Activated CD8-positive, alpha-beta memory T cell treated with anti-CD3 and anti-CD28 coated beads for 1 hour (primary cell): ENCODE results near the gene PARP12.

Source experiments
- DNase-seq, 2 donors: peaks; one replicate each; pipeline ENCODE4 v3.0.0-alpha.2; 2020; ENCODE audit warnings: low read depth in 1 of 2; ENCODE audit errors: extremely low read depth in 1 of 2

The PARP12 gene

GRCh38 chr7:140060243-140060630 lies 2.5 kb downstream of the PARP12 start:
- no peak for DNase-seq

- DNase-seq, result peak; percentile 13 to 38
Measured at GRCh38 chr7:140059273-140060242, 3.2 kb downstream of the PARP12 start.

GRCh38 chr7:140058517-140058916 lies 4.2 kb downstream of the PARP12 start:
- DNase-seq, result no peak

DNA sequence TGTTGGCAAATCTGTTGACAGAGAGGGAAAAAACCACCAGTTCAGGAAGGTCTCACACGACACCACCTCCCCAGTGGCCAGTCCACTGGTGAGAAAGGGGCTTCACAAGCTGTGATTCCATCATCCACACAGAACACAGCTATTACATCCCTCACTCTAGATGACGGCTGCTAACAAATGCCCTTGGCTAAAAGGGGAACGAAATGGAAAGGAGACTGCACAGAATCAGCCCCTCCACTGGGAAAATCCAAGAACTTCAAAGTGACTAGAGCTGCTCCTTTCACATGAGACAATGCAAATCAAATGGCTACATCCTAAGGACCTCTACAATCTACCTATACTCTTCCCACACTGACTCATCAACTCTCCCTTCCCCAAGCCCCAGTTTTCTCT lies 5.6 kb downstream of the PARP12 start:
- DNase-seq, result no peak

DNA sequence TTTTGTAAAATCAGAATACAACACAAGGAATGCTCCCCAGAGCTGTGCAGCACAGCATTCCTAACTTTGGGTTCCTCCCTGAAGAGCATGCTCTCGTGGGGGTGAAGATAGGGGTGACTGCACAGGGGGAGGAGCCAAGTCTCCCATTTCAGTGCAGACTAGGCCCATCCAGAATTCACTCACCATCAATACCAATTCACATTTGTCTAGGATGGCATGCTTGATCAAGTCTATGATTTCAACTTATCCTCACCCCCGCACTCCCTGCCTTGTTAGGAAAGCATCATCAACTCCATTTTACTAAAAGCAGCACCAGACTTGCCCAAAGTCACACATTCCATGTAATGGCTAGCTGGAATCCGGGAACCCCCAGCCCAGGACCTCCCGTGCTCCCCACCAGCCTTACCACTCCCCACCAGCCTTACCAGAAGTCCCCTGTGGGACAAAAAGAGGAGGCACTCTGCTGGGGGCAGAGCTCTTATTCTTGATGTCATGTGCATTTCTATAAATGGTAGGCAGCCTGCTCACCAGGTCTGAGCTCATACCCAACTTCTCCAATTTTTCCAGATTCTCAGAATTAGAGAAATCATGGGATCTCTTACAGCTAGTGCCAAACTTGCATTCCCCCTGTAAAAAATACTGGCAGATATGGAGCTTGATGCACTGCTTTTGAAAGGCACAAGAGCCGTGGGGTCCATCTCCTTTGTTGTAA lies 6.2 kb downstream of the PARP12 start:
- DNase-seq, result no peak

DNA sequence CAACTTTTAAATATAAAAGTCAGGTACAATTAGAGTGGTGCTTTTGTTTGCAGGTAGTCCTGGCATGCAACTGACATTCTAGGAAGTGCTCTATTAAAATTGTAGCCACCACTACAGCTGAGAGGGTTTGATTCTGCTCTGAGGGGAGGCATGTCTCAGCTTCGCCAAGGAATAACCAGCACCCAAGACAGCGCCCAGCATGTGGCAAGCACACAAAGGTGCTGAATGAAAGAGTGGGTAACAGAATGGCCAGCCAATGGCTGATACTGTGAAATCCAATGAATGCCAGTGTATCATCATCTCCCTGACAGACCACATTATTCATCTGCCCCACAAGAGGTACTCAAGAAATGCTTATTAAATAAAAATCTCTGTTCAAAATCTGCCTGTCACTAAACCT lies 6.9 kb downstream of the PARP12 start:
- DNase-seq, result no peak

- no peak for DNase-seq
Measured at GRCh38 chr7:140054751-140055150, 8.0 kb downstream of the PARP12 start.

- DNase-seq, result no peak
Measured at GRCh38 chr7:140053812-140054539, 8.8 kb downstream of the PARP12 start.

GRCh38 chr7:140051820-140052219 lies 10.9 kb downstream of the PARP12 start:
- no peak for DNase-seq

- DNase-seq, result no peak
Measured at GRCh38 chr7:140050100-140050499, 12.7 kb downstream of the PARP12 start.

GRCh38 chr7:140049339-140050024 lies 13.3 kb downstream of the PARP12 start:
- DNase-seq, result no peak

DNA sequence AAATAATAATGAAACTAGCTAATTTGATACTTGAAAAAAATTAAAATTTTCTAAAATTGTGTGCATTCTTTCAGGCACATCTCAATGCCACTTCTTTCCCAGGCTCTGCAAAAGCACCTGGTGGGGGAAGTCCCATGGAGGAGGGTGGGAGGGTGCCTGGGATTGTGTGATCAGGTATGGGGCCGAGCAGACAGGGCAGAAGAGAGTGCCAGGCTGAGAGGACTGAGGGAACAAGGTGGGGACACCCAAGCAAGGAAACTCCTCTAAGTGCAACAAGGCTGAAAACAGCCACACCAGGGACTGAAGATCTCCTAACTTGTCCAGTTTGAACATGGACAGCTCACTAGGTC lies 13.8 kb downstream of the PARP12 start:
- DNase-seq, result no peak

DNA sequence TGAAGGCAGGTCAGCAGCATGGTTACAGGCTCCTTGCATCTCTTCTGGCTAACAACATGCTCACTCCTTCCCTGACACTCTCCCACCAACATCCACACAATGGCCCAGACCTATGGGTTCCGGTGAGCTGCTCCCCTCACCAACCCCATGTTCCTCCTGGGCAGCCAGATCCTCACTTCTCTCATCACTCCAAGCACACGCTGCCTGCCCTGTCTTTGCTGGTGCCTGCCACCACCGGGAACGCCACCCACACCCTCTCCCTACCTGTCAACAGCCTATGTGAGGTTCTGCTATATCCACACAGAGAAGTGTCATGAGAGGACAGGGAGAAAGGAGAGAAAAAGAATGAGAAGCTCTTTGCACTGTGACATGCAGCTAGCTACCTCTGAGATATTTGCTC lies 14.6 kb downstream of the PARP12 start:
- no peak for DNase-seq

GRCh38 chr7:140047197-140047596 lies 15.6 kb downstream of the PARP12 start:
- no peak for DNase-seq

DNA sequence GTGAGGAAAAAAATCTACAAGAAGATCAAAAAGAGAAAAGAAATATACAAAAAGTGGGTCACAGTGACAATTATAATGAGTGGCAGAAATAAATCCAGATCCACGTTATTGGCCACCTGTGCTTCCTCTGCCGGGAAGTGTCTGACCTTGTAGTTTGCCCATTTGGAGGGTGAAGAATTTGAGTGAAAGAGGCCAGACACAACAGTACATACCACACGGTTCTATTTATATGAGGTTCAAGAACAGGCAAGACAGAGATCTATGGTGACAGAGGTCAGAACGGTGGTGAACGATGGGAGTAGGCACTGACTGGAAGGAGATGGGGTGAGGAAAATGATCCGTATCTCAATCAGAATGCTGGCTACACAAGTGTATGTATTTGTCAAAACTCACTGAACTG lies 17.1 kb downstream of the PARP12 start:
- DNase-seq, result no peak

DNA sequence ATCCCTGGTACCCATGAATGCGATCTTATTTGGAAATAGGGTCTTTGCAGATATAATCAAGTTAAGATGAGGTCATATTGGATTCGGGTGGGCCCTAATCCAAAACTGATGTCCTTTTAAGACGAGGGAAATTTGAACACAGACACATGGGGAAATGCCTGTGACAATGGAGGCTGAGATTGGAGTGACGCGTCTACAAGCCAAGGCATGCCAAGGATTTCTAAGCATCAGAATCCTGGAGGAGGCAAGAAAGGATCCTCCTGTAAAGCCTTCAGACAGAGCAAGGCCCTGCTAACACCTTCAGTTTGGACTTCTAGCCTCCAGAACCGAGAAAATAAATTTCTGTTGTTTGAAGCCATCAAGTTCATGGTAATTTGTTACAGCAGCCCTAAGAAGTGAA lies 18.5 kb downstream of the PARP12 start:
- no peak for DNase-seq

DNA sequence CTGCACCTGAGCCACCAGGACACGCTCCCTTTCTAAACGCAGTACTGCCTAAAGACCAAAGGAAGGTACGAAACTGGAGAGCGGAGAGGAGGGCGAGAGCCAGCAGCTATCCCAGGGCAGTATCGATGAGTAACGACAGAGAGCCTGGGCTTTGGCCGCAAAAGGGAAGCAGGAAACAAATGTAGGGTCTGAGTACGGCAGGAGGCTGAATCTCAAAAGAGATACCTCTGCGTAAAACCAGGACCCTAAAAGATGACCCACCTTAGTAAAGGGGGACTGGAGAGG lies 20.4 kb downstream of the PARP12 start:
- no peak for DNase-seq

- no peak for DNase-seq
Measured at GRCh38 chr7:140041659-140042385, 20.9 kb downstream of the PARP12 start.

DNA sequence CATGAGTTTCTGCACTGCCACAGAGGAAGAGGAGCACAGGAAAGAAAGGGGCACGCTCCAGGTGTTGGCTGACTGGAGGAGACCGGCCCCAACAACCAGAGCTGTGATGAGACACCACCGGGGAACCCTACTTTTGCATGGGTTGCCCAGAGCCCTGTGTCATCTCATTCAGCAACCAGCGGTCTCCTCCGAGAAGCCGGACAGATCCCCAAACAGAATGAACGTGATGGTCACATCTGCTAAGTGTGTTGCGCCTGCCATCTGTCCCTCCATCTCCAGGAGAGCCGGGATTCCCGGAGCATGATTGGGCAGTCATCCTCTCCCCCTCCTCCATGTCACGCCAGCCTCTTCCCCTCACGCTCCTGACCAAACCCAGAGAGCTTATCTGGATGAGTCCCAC lies 22.9 kb downstream of the PARP12 start:
- DNase-seq, result no peak

DNA sequence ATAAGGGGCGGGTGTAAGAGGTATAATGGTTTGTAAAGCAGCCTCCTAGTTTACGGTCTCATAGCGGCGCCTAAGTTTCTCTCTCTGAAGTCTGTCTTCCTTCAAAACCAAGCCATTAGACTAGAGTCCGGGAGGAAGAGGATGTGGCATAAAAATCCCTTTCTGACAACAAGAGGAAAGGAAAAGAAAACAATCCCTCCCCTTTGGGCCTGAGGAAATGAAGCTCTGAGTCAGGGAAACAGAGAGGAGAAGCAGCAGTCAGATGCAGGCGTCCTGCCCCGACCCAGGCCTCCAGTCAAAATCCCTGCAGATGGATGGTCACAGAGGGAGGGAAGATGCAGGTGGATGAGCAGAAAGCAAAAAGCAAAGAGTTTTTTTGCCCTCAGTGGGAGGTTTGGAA lies 23.7 kb downstream of the PARP12 start:
- no peak for DNase-seq
